Fibroblast of pulmonary artery (primary cell): ENCODE data around the gene CWC27.

Experiments used
- DNase-seq: peaks from one replicate; pipeline ENCODE4 v3.0.0-alpha.2; 2010; ENCODE audit warnings: low read depth
- H3K4me3 ChIP-seq: replicated peaks from 2 replicates; pipeline ENCODE4 v1.5.1; 2011; ENCODE audit warnings: low read depth, mild to moderate bottlenecking, control low read depth, low read length, moderate library complexity
- CTCF ChIP-seq: IDR thresholded peaks from 2 replicates; pipeline ENCODE4 v1.5.1; 2011; ENCODE audit warnings: mild to moderate bottlenecking, control low read depth, low read length, inconsistent platforms; ENCODE audit errors: missing control alignments

CWC27 gene

GRCh38 chr5:64854855-64855254 is 86.1 kb downstream of the CWC27 start:
- no peak for TF ChIP-seq CTCF
- no peak for DNase-seq

GRCh38 chr5:64859881-64860280 is 91.2 kb downstream of the CWC27 start:
- H3K4me3 ChIP-seq: no peak overlapping the region
- no peak for DNase-seq
- no peak for TF ChIP-seq CTCF

More at GRCh38 chr5:64854855-64855254, 86.1 kb downstream of the CWC27 start:
- no peak overlapping the region for H3K4me3 ChIP-seq

- no peak for TF ChIP-seq CTCF
- DNase-seq: no peak
- H3K4me3 ChIP-seq: no peak overlapping the region
Observed at GRCh38 chr5:64861281-64861680, 92.6 kb downstream of the CWC27 start.

DNA sequence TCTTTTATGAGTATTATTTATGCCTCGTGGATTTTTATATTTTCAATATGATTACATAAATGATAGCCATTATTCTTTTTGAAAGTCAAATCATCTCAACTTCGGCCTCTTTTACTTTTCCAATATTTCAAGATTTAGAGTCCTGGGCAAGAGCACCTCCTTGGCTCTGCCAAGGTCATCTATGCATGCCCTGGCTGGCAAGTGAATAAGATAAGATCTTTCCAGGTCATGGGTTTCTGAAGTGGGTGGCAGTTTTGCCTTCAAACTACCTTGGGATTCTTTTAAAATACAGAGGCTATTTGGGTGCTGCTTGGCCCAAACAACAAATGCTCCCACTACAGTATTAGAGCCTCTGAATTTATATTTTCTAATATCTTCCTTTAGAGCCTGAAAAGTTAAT is 95.4 kb downstream of the CWC27 start:
- no peak for TF ChIP-seq CTCF
- no peak overlapping the region for H3K4me3 ChIP-seq
- no peak for DNase-seq

- DNase-seq: no peak
- no peak for TF ChIP-seq CTCF
- no peak overlapping the region for H3K4me3 ChIP-seq
Observed at GRCh38 chr5:64865662-64866061, 96.9 kb downstream of the CWC27 start.

- DNase-seq: peak; percentile 56
Observed at GRCh38 chr5:64869419-64869818, 100.7 kb downstream of the CWC27 start.

GRCh38 chr5:64872044-64872443 is 103.3 kb downstream of the CWC27 start:
- no peak for DNase-seq
- H3K4me3 ChIP-seq: no peak overlapping the region
- TF ChIP-seq CTCF: no peak

More at GRCh38 chr5:64869419-64869818, 100.7 kb downstream of the CWC27 start:
- no peak overlapping the region for H3K4me3 ChIP-seq
- TF ChIP-seq CTCF: no peak
